Fibroblast of lung (primary cell): ENCODE measurements around the gene CDK6. TPM values are rescaled to one million over a fixed set of nuclear protein-coding genes. Genes with fewer than 3 reads are reported as not detected.

ENCODE experiments used
- DNase-seq, 2 donors: peaks; one replicate each; pipeline versions ENCODE4 v3.0.0 to v3.0.0-alpha.2; 2010; ENCODE audit warnings: low read depth in 2 of 2
- H2AFZ ChIP-seq: 2 replicates; pipeline ENCODE4 v1.5.1; 2012; ENCODE audit warnings: low read length, control low read depth, inconsistent platforms
- H3K27ac ChIP-seq: 2 replicates; pipeline ENCODE4 v1.5.1; 2011; ENCODE audit warnings: low read length, control low read depth; ENCODE audit not compliant: insufficient read depth
- H3K27me3 ChIP-seq: 2 replicates; pipeline ENCODE4 v1.5.1; 2011; ENCODE audit warnings: mild to moderate bottlenecking, low read length; ENCODE audit not compliant: control insufficient read depth, insufficient read depth
- H3K36me3 ChIP-seq: 2 replicates; pipeline ENCODE4 v1.5.1; 2011; ENCODE audit warnings: low read length; ENCODE audit not compliant: control insufficient read depth, insufficient read depth
- H3K4me1 ChIP-seq: 2 replicates; pipeline ENCODE4 v1.5.1; 2011; ENCODE audit warnings: low read length; ENCODE audit not compliant: control insufficient read depth, insufficient read depth; ENCODE audit errors: extremely low read depth
- H3K4me2 ChIP-seq: 2 replicates; pipeline ENCODE4 v1.5.1; 2011; ENCODE audit warnings: low read length, control low read depth; ENCODE audit not compliant: insufficient read depth; ENCODE audit errors: extremely low read depth
- H3K4me3 ChIP-seq, 4 experiments: fragments of 200-600 bp in 1 of 4; sonication (generic) in 1 of 4; replicated peaks in 1 of 4; 2 replicates each; pipeline ENCODE4 v1.5.1; 2011 to 2016; ENCODE audit warnings: low read length in 4 of 4, low read depth in 3 of 4, mild to moderate bottlenecking in 3 of 4, control low read depth in 2 of 4, inconsistent platforms in 1 of 4, mixed read lengths in 1 of 4; ENCODE audit not compliant: insufficient read depth in 1 of 4; ENCODE audit errors: control extremely low read depth in 1 of 4
- H3K79me2 ChIP-seq: 2 replicates; pipeline ENCODE4 v1.5.1; 2012; ENCODE audit warnings: mild to moderate bottlenecking, low read length, inconsistent platforms; ENCODE audit not compliant: control insufficient read depth, insufficient read depth
- H3K9ac ChIP-seq: 2 replicates; pipeline ENCODE4 v1.5.1; 2011; ENCODE audit warnings: mild to moderate bottlenecking, low read length, control low read depth; ENCODE audit not compliant: insufficient read depth
- H3K9me3 ChIP-seq: 2 replicates; pipeline ENCODE4 v1.5.1; 2012; ENCODE audit warnings: low read depth, low read length; ENCODE audit not compliant: control insufficient read depth, insufficient read depth
- H4K20me1 ChIP-seq: 2 replicates; pipeline ENCODE4 v1.5.1; 2011; ENCODE audit warnings: low read length; ENCODE audit not compliant: control insufficient read depth, insufficient read depth; ENCODE audit errors: extremely low read depth
- EZH2 ChIP-seq: IDR thresholded peaks from 2 replicates; pipeline ENCODE4 v1.5.1; 2012; ENCODE audit warnings: low read length, control low read depth, mild to moderate bottlenecking; ENCODE audit errors: missing control alignments
- polyA plus RNA-seq, 2 donors: library from polyadenylated mRNA; depleted of rRNA in 1 of 2; stranded (reverse) in 1 of 2; unstranded in 1 of 2; fragments of >200 nt; gene quantifications; 2 replicates each; pipeline ENCODE4 v1.2.1, GENCODE V29; 2011 to 2012; ENCODE audit warnings: missing spikeins in 1 of 2
- total RNA-seq: library from RNA; depleted of rRNA; stranded (reverse); fragments of >200 nt; gene quantifications from 2 replicates; pipeline ENCODE4 v1.2.1, GENCODE V29; 2014
- TF ChIP-seq, protein P1 (sequence below), 2 donors: IDR thresholded peaks in 1 of 2; conservative IDR thresholded peaks in 1 of 2; 1 replicate in 1 of 2; 2 replicates in 1 of 2; pipeline ENCODE4 v1.5.1; 2011 to 2012; ENCODE audit warnings: low read length in 2 of 2, control low read depth in 1 of 2, inconsistent platforms in 1 of 2, low read depth in 1 of 2, mild to moderate bottlenecking in 1 of 2

The CDK6 gene
- total and polyA plus RNA-seq, 2 donors (not counting 1 experiment from before 2014, with no cell fraction given): 17.8 to 19.2 TPM

GRCh38 chr7:92685136-92686042 lies 151.0 kb downstream of the CDK6 start:
- Histone ChIP-seq H3K27me3 (no peaks in the 10 kb centered on the region), H4K20me1 (no peaks in the 10 kb centered on the region), H3K79me2 (peaks cover 2% of the 10 kb centered on the region), H3K9me3 (no peaks in the 10 kb centered on the region), H3K9ac (no peak overlapping the region), H3K36me3 (no peaks in the 10 kb centered on the region), H3K4me3 (no peak overlapping the region), H2AFZ (no peak overlapping the region), H3K27ac (no peak overlapping the region), H3K4me2 (no peak overlapping the region), H3K4me1 (no peaks in the 10 kb centered on the region)
- DNase-seq: no peak
- TF ChIP-seq, protein P1, sequence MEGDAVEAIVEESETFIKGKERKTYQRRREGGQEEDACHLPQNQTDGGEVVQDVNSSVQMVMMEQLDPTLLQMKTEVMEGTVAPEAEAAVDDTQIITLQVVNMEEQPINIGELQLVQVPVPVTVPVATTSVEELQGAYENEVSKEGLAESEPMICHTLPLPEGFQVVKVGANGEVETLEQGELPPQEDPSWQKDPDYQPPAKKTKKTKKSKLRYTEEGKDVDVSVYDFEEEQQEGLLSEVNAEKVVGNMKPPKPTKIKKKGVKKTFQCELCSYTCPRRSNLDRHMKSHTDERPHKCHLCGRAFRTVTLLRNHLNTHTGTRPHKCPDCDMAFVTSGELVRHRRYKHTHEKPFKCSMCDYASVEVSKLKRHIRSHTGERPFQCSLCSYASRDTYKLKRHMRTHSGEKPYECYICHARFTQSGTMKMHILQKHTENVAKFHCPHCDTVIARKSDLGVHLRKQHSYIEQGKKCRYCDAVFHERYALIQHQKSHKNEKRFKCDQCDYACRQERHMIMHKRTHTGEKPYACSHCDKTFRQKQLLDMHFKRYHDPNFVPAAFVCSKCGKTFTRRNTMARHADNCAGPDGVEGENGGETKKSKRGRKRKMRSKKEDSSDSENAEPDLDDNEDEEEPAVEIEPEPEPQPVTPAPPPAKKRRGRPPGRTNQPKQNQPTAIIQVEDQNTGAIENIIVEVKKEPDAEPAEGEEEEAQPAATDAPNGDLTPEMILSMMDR (conservative IDR thresholded peaks at IDR 0.05 in 1 of 2, IDR thresholded peaks at IDR 0.05 in 1 of 2; ENCODE audit: low read depth in 1 of 2, low read length in 2 of 2): no peak
- no peak for TF ChIP-seq EZH2

DNA sequence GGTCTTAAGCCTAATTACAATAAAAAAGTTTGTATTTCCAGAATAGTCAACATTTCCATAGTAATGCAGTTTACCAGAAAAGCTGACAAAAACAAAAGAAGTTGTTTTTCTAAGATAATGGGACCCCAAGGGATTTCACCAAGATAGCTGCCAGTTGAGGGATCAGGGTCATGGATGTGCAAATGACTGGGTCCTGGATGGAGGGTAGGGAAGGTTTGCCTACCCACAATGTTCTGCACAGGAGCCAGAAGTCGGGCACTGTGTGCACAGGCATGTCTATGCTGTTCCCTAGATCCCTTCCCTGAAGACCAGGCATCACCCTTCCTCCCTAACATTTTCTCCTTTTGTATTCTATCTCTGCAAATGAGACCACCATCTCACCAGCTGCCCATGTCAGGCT lies 152.1 kb downstream of the CDK6 start:
- H3K79me2 ChIP-seq: peaks cover 2% of the 10 kb centered on the region
- H3K27ac ChIP-seq: no peak overlapping the region
- H2AFZ ChIP-seq: no peak overlapping the region
- no peaks in the 10 kb centered on the region for H3K9me3 ChIP-seq
- H3K9ac ChIP-seq: no peak overlapping the region
- no peak overlapping the region for H3K4me2 ChIP-seq
- no peaks in the 10 kb centered on the region for H3K27me3 ChIP-seq
- DNase-seq: no peak
- H4K20me1 ChIP-seq: no peaks in the 10 kb centered on the region
- TF ChIP-seq, protein P1 (conservative IDR thresholded peaks at IDR 0.05 in 1 of 2, IDR thresholded peaks at IDR 0.05 in 1 of 2; ENCODE audit: low read depth in 1 of 2, low read length in 2 of 2): no peak
- no peak for TF ChIP-seq EZH2
- no peak overlapping the region for H3K4me3 ChIP-seq
- H3K36me3 ChIP-seq: no peaks in the 10 kb centered on the region
- H3K4me1 ChIP-seq: no peaks in the 10 kb centered on the region

DNA sequence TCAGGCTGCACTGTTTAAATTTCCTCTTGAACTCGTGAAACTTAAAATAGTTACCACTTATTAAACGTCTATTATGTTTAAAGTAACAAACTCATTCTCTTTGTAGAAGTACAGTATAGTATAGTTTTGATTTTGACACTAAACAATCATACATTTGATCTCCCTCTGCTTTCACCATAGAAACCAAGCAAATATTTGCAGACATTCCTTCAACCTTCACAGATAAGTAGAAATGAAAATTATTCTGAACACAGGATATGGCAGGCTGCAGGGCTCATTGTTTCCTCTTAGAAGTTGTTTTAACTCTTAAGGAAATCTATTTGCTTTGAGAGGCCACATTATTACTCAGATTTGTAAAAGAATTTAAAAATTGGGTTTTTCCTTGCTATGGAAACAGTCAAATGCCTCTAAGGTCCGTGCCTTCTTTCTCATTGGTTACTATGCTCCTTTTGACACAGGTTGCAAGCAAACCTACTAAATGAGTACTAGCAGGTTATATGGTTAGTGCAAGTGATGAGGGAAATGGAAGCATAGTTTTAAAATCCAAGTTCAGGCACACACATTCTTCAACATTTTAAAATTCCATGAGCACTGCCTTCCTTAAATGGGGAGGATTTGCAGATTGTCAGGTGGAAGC lies 153.4 kb downstream of the CDK6 start:
- Histone ChIP-seq H3K79me2 (no peaks in the 10 kb centered on the region), H3K27ac (no peak overlapping the region), H3K36me3 (no peaks in the 10 kb centered on the region)

More for the DNA sequence above, 153.4 kb downstream of the CDK6 start:
- TF ChIP-seq EZH2: no peak
- TF ChIP-seq, protein P1 (conservative IDR thresholded peaks at IDR 0.05 in 1 of 2, IDR thresholded peaks at IDR 0.05 in 1 of 2; ENCODE audit: low read depth in 1 of 2, low read length in 2 of 2): no peak
- Histone ChIP-seq H3K9me3 (no peaks in the 10 kb centered on the region), H2AFZ (no peak overlapping the region), H3K4me1 (no peaks in the 10 kb centered on the region), H3K27me3 (no peaks in the 10 kb centered on the region), H3K4me3 (no peak overlapping the region), H4K20me1 (no peaks in the 10 kb centered on the region), H3K9ac (no peak overlapping the region), H3K4me2 (no peak overlapping the region)
- peak; percentile 12 to 54 for DNase-seq
